ACHN (cell line): ENCODE data around the gene PLA2G2F.

ENCODE experiments used
- DNase-seq: peaks from one replicate; pipeline ENCODE4 v3.0.0-alpha.2; 2015
- in situ Hi-C: cut with HindIII; loops from 2 replicates; pipeline ENCODE4 v1.10.0; 2017; ENCODE audit warnings: low sequenced_read_pairs, low pct_ligation_motif_present, low pct_unique_long_range_greater_than_20kb

The PLA2G2F gene

GRCh38 chr1:20198296-20198695, 59.2 kb downstream of the PLA2G2F start:
- no peak for DNase-seq
- in situ Hi-C loops: no loop called here

- in situ Hi-C loops: no loop called here
These were observed 59.8 kb downstream of the PLA2G2F start for GRCh38 chr1:20198918-20199317.

GRCh38 chr1:20199403-20199802, 60.3 kb downstream of the PLA2G2F start:
- in situ Hi-C loops: no loop called here
- DNase-seq: no peak

More at GRCh38 chr1:20198918-20199317, 59.8 kb downstream of the PLA2G2F start:
- DNase-seq: no peak

- in situ Hi-C loops: no loop called here
- no peak for DNase-seq
These were observed 60.7 kb downstream of the PLA2G2F start for GRCh38 chr1:20199840-20200239.
